NCI-H524 treated with DMSO at 0.1 percent for 48 hours (cell line): ENCODE results near the gene KRT33B.
"Not testable (repeated sequence)": the region's sequence is repeated elsewhere in the genome, so short reads cannot be mapped to it uniquely, and the experiment has no call there.

Source experiments
- DNase-seq: peaks from one replicate; lab custom pipeline; 2025; lab: John Stamatoyannopoulos, UW

KRT33B gene

GRCh38 chr17:41347869-41348760 is 21.5 kb downstream of the KRT33B start:
- no peak for DNase-seq

- not testable (repeated sequence) for DNase-seq
Measured at GRCh38 chr17:41346421-41346820, 23.2 kb downstream of the KRT33B start.

- no peak for DNase-seq
Measured at GRCh38 chr17:41345992-41346391, 23.6 kb downstream of the KRT33B start.

GRCh38 chr17:41343029-41343428 is 26.6 kb downstream of the KRT33B start:
- DNase-seq = no peak

- DNase-seq = no peak
Measured at GRCh38 chr17:41340934-41341861, 28.4 kb downstream of the KRT33B start.

GRCh38 chr17:41340494-41340893 is 29.1 kb downstream of the KRT33B start:
- no peak for DNase-seq

- no peak for DNase-seq
Measured at GRCh38 chr17:41339571-41340172, 29.9 kb downstream of the KRT33B start.

- no peak for DNase-seq
Measured at GRCh38 chr17:41338961-41339485, 30.6 kb downstream of the KRT33B start.

GRCh38 chr17:41335747-41336146 is 33.9 kb downstream of the KRT33B start:
- no peak for DNase-seq

- DNase-seq = no peak
Measured at GRCh38 chr17:41334385-41335305, 35.0 kb downstream of the KRT33B start.

GRCh38 chr17:41333836-41334235 is 35.8 kb downstream of the KRT33B start:
- no peak for DNase-seq

GRCh38 chr17:41333098-41333497 is 36.5 kb downstream of the KRT33B start:
- no peak for DNase-seq

GRCh38 chr17:41332239-41332638 is 37.4 kb downstream of the KRT33B start:
- DNase-seq = no peak

GRCh38 chr17:41331606-41332005 is 38.0 kb downstream of the KRT33B start:
- DNase-seq = no peak

GRCh38 chr17:41329279-41329948 is 40.2 kb downstream of the KRT33B start:
- DNase-seq = no peak

- no peak for DNase-seq
Measured at GRCh38 chr17:41328207-41328606, 41.4 kb downstream of the KRT33B start.

GRCh38 chr17:41327411-41328120 is 42.0 kb downstream of the KRT33B start:
- no peak for DNase-seq

GRCh38 chr17:41326173-41327145 is 43.2 kb downstream of the KRT33B start:
- DNase-seq = no peak

GRCh38 chr17:41325611-41326010 is 44.0 kb downstream of the KRT33B start:
- DNase-seq = no peak
